ENCODE measurements around the gene USH2A. TPM values are rescaled to one million over a fixed set of nuclear protein-coding genes. Genes with fewer than 3 reads are reported as not detected.

The USH2A gene
- total and polyA plus RNA-seq, 2 experiments from 2014 or later: under 0.01 to 0.01 TPM

- DNase-seq: no peak
- H3K9me3 ChIP-seq (ENCODE audit: low read depth): no peaks in the 10 kb centered on the region
- H3K4me1 ChIP-seq (ENCODE audit: insufficient read depth): no peaks in the 10 kb centered on the region
- H2AFZ ChIP-seq: no peak overlapping the region
- in situ Hi-C loops (cut with MboI): no loop called here
- no peak overlapping the region for H3K4me3 ChIP-seq
- TF ChIP-seq EZH2 (IDR thresholded peaks at IDR 0.05; ENCODE audit: insufficient read depth, poor library complexity, severe bottlenecking): no peak
- TF ChIP-seq EZH2phosphoT487 (IDR thresholded peaks at IDR 0.05; ENCODE audit: insufficient read depth, low read depth): no peak
- H4K20me1 ChIP-seq (ENCODE audit: insufficient read depth): no peaks in the 10 kb centered on the region
- H3K27ac ChIP-seq: no peak overlapping the region
- H3K27me3 ChIP-seq (replicated peaks; ENCODE audit: insufficient read depth): peaks cover 10% of the 10 kb centered on the region
- H3F3A ChIP-seq (ENCODE audit: insufficient read depth): no peaks in the 10 kb centered on the region
- no peaks in the 10 kb centered on the region for H3K9me2 ChIP-seq (ENCODE audit: insufficient read depth)
- no peaks in the 10 kb centered on the region for H3K79me2 ChIP-seq (ENCODE audit: insufficient read depth)
- H3K4me2 ChIP-seq (ENCODE audit: unreplicated experiment): no peak overlapping the region
- no peaks in the 10 kb centered on the region for H3K36me3 ChIP-seq (ENCODE audit: low read depth)
- WGBS, 2 experiments (ENCODE audit: low coverage in 1 of 2, low lambda C conversion rate in 2 of 2, missing lambda C conversion rate in 2 of 2): 12 to 14% methylated on average over 1 of the region's 1 CpG
- H3K9ac ChIP-seq: no peak overlapping the region
These were observed 246.3 kb downstream of the USH2A start for GRCh38 chr1:216176970-216177369.

DNA sequence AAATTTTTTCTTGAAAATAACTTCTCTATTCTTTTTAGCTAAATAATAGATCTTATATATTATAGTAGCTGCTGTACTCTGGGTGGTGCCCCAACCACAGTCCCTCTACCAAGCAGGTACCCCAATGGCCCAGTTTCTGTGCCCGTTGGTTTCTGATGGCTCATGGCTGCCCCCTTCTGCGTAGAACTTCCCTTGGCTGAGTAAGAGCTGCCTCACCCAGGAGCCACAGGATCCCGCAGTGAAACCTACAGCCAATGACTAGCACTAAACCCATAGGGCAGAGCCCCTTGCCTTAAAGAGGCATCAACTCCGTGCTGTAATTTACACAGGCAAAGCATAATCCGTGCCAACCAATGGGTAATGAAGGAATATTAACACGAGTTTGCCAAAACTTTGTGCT, 247.5 kb downstream of the USH2A start:
- Histone ChIP-seq H3K27ac (no peak overlapping the region), H3F3A (ENCODE audit: insufficient read depth) (no peaks in the 10 kb centered on the region), H3K27me3 (replicated peaks; ENCODE audit: insufficient read depth) (peaks cover 10% of the 10 kb centered on the region), H3K79me2 (ENCODE audit: insufficient read depth) (no peaks in the 10 kb centered on the region), H3K9me3 (ENCODE audit: low read depth) (no peaks in the 10 kb centered on the region), H3K4me3 (no peak overlapping the region), H3K36me3 (ENCODE audit: low read depth) (no peaks in the 10 kb centered on the region), H3K9me2 (ENCODE audit: insufficient read depth) (no peaks in the 10 kb centered on the region), H3K4me2 (ENCODE audit: unreplicated experiment) (no peak overlapping the region), H3K9ac (no peak overlapping the region), H3K4me1 (ENCODE audit: insufficient read depth) (no peaks in the 10 kb centered on the region), H4K20me1 (ENCODE audit: insufficient read depth) (no peaks in the 10 kb centered on the region), H2AFZ (no peak overlapping the region)
- in situ Hi-C loops (cut with MboI): no loop called here
- DNase-seq: no peak
- 21 to 24% methylated on average over 6 of the region's 6 CpGs for WGBS, 2 experiments (ENCODE audit: low coverage in 1 of 2, low lambda C conversion rate in 2 of 2, missing lambda C conversion rate in 2 of 2)
- TF ChIP-seq EZH2phosphoT487 (IDR thresholded peaks at IDR 0.05; ENCODE audit: insufficient read depth, low read depth) (no peak), EZH2 (IDR thresholded peaks at IDR 0.05; ENCODE audit: insufficient read depth, poor library complexity, severe bottlenecking) (no peak)

DNA sequence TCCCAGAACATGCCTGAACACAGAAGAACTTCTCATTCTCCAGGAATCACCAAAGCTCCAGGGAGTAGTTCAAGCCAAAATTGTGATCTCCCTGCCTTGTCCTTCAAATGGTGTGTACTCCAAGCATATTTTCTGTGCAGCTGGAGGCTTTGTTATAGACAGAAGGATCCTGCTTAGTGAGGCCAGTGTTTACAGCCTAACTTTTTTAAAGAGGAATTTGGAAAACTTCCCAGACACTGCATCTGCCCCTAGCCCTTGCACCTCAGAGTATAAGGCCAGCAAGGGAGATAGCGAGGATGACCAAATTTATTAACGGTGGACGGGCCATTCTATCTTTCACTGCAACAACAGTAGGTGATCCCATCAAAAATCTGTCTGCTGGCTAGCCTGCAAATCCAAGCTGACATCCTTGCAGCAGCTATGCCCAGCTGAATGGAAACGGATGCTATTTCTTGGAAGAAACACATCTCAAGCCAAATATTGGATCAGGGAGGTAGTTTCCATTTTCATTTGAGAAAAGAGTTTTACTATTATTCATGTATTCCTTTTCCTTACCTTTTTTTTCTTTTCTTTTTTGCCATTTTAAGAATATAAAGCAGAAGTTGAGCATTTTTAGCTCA, 249.8 kb downstream of the USH2A start:
- no peaks in the 10 kb centered on the region for H3K79me2 ChIP-seq (ENCODE audit: insufficient read depth)
- H3K27me3 ChIP-seq (replicated peaks; ENCODE audit: insufficient read depth): 0 out of 2 replicates have a peak, but pooled peaks cover 11% of the 10 kb centered on the region
- H4K20me1 ChIP-seq (ENCODE audit: insufficient read depth): no peaks in the 10 kb centered on the region
- in situ Hi-C loops (cut with MboI): no loop called here
- H3K4me1 ChIP-seq (ENCODE audit: insufficient read depth): no peaks in the 10 kb centered on the region
- no peak overlapping the region for H2AFZ ChIP-seq
- no peak overlapping the region for H3K27ac ChIP-seq
- no peak overlapping the region for H3K4me2 ChIP-seq (ENCODE audit: unreplicated experiment)
- TF ChIP-seq EZH2phosphoT487 (IDR thresholded peaks at IDR 0.05; ENCODE audit: insufficient read depth, low read depth) (no peak), EZH2 (IDR thresholded peaks at IDR 0.05; ENCODE audit: insufficient read depth, poor library complexity, severe bottlenecking) (no peak)
- no peak for DNase-seq
- H3K4me3 ChIP-seq: no peak overlapping the region
- no peaks in the 10 kb centered on the region for H3K36me3 ChIP-seq (ENCODE audit: low read depth)
- no peaks in the 10 kb centered on the region for H3K9me2 ChIP-seq (ENCODE audit: insufficient read depth)
- 3 to 7% methylated on average over 4 of the region's 4 CpGs for WGBS, 2 experiments (ENCODE audit: low coverage in 1 of 2, low lambda C conversion rate in 2 of 2, missing lambda C conversion rate in 2 of 2)
- H3K9me3 ChIP-seq (ENCODE audit: low read depth): no peaks in the 10 kb centered on the region
- H3F3A ChIP-seq (ENCODE audit: insufficient read depth): no peaks in the 10 kb centered on the region
- H3K9ac ChIP-seq: no peak overlapping the region

DNA sequence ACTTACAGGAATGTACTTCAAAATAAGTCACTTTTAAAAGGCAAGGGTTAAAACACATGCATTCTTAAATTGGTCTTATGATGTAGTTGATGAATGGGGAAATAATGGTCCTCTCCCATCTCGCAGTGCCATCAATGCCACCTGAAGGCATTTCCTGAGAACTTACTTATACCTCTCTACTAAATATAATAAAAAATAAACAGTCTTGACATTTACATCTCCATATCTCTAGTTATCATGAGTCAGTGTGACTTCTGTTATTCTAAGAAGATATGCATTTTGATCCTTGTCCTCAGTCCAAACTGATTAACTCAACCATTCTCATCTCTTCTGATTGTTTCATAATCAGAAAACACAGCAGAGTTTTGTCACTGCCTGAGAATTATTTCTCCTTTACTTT, 253.9 kb downstream of the USH2A start:
- Histone ChIP-seq H3K36me3 (ENCODE audit: low read depth) (no peaks in the 10 kb centered on the region), H4K20me1 (ENCODE audit: insufficient read depth) (no peaks in the 10 kb centered on the region), H3K4me2 (ENCODE audit: unreplicated experiment) (no peak overlapping the region), H3K4me3 (no peak overlapping the region), H3K79me2 (ENCODE audit: insufficient read depth) (no peaks in the 10 kb centered on the region), H3K9ac (no peak overlapping the region), H2AFZ (no peak overlapping the region), H3K9me2 (ENCODE audit: insufficient read depth) (no peaks in the 10 kb centered on the region), H3K27me3 (replicated peaks; ENCODE audit: insufficient read depth) (peaks cover 7% of the 10 kb centered on the region; the same call in 1 of the 2 replicates), H3K27ac (no peak overlapping the region), H3K4me1 (ENCODE audit: insufficient read depth) (no peaks in the 10 kb centered on the region), H3K9me3 (ENCODE audit: low read depth) (no peaks in the 10 kb centered on the region), H3F3A (ENCODE audit: insufficient read depth) (no peaks in the 10 kb centered on the region)
- TF ChIP-seq EZH2phosphoT487 (IDR thresholded peaks at IDR 0.05; ENCODE audit: insufficient read depth, low read depth): no peak
- no peak for TF ChIP-seq EZH2 (IDR thresholded peaks at IDR 0.05; ENCODE audit: insufficient read depth, poor library complexity, severe bottlenecking)
- WGBS, 2 experiments (ENCODE audit: low coverage in 1 of 2, low lambda C conversion rate in 2 of 2, missing lambda C conversion rate in 2 of 2): 31 to 46% methylated on average over 1 of the region's 1 CpG
- in situ Hi-C loops (cut with MboI): no loop called here
- no peak for DNase-seq

Measured in GM23248 (cell line).